HUES6 (cell line): ENCODE measurements around the gene FNDC3A.
"Not testable (repeated sequence)": the region's sequence is repeated elsewhere in the genome, so short reads cannot be mapped to it uniquely, and the experiment has no call there.

ENCODE experiments used
- H3K27ac ChIP-seq: 2 replicates; pipeline ENCODE4 v1.7.0; 2013; ENCODE audit warnings: low read depth, mild to moderate bottlenecking, low read length, inconsistent platforms
- H3K27me3 ChIP-seq: 2 replicates; pipeline ENCODE4 v1.6.1; 2013; ENCODE audit warnings: low read length; ENCODE audit not compliant: control insufficient read depth, insufficient read depth
- H3K36me3 ChIP-seq: 2 replicates; pipeline ENCODE4 v1.6.1; 2013; ENCODE audit warnings: low read length; ENCODE audit not compliant: control insufficient read depth, insufficient read depth
- H3K4me1 ChIP-seq: 2 replicates; pipeline ENCODE4 v1.6.1; 2013; ENCODE audit warnings: low read length; ENCODE audit not compliant: control insufficient read depth, insufficient read depth
- H3K4me3 ChIP-seq: 2 replicates; pipeline ENCODE4 v1.5.1; 2013; ENCODE audit warnings: low read depth, low read length
- H3K9ac ChIP-seq: one replicate; pipeline ENCODE4 v1.6.1; 2013; ENCODE audit warnings: mild to moderate bottlenecking, low read length
- H3K9me3 ChIP-seq: 2 replicates; pipeline ENCODE4 v1.6.1; 2013; ENCODE audit warnings: low read depth, low read length; ENCODE audit not compliant: control insufficient read depth, insufficient read depth

FNDC3A gene

DNA sequence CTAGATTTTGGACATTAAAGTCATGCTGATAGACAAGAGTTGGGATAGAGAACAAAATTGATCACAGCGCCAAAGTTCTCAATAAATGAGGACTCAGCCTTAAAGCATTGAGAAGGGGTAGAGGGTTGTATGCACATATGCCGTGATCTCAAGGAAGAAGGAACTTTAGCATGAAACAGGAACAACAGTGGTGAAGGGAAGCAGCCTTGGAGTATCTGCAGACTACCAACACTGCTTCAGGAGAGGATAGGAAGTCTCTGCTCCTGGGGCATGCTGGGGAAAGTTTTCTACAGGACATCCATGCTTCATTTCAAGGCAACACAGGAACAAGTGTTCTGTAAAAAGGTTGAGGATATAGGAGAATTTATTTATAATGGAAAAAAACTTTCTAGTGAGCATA lies 132.5 kb downstream of the FNDC3A start:
- peaks cover 5% of the 10 kb centered on the region; the same call in 1 of the 2 replicates for H3K4me1 ChIP-seq
- no peaks in the 10 kb centered on the region for H3K27me3 ChIP-seq
- no peak overlapping the region for H3K9ac ChIP-seq
- no peaks in the 10 kb centered on the region for H3K36me3 ChIP-seq
- no peak overlapping the region for H3K27ac ChIP-seq
- H3K4me3 ChIP-seq = no peak overlapping the region
- H3K9me3 ChIP-seq = no peaks in the 10 kb centered on the region

DNA sequence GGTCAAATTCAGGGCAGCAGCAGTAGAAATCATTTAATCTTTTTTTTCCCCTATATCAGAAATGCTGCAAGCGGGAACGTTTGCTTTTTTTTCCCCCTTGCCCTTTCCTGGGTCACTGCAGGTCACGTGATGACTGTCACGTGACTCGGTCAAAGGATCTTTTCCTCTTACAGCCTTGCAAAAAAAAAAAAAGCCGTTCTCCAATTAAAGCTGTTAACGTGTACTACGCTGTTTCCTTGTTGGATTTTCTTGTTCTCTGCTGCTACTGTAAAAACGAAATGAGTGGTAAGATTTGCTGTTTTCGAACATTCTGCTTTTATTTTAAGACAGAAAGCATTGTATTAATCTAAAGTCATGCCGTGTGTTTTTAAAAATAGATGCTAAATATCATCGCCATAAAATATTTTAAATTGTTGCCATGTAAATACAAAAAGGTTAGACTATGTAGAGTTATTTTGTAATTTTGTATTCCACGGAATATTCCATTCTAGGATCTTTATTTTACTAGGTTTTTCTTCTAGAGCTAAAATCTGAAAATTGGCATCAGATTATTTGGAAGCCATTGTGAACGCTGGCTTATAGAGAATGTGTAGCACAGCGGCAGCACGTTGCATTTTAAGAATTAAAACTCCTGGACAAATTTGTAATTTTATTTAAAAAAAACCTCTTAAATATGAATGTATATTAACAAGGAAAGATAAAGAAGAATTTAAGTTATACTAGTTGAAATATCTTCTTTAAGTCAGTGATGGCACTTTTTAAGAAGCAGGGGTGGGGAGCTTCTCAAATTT lies 134.6 kb downstream of the FNDC3A start:
- H3K4me1 ChIP-seq = peaks cover 14% of the 10 kb centered on the region; the same call in 1 of the 2 replicates
- peak overlapping the region; percentile 95 for H3K4me3 ChIP-seq
- H3K27me3 ChIP-seq = no peaks in the 10 kb centered on the region
- no peaks in the 10 kb centered on the region for H3K9me3 ChIP-seq
- H3K36me3 ChIP-seq = peaks cover 3% of the 10 kb centered on the region
- peak overlapping the region; percentile 69 for H3K9ac ChIP-seq
- peak overlapping the region; percentile 77 for H3K27ac ChIP-seq

DNA sequence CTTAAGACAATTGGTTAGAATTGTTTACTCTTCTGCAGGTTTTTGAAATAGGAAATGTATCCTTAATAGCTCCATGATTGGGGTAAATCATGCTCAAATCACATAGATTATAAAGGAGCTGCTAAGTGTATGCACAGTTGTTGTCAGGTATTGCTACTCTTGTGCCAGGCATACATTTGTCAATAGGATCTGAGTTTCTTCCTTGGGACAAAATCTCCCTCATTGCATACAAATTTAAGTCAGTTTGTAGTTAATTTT lies 135.1 kb downstream of the FNDC3A start:
- H3K36me3 ChIP-seq = peaks cover 8% of the 10 kb centered on the region
- peak overlapping the region; percentile 95 for H3K4me3 ChIP-seq
- H3K9me3 ChIP-seq = no peaks in the 10 kb centered on the region
- H3K9ac ChIP-seq = no peak overlapping the region
- H3K27ac ChIP-seq = no peak overlapping the region
- no peaks in the 10 kb centered on the region for H3K27me3 ChIP-seq
- peaks cover 14% of the 10 kb centered on the region; the same call in 1 of the 2 replicates for H3K4me1 ChIP-seq

DNA sequence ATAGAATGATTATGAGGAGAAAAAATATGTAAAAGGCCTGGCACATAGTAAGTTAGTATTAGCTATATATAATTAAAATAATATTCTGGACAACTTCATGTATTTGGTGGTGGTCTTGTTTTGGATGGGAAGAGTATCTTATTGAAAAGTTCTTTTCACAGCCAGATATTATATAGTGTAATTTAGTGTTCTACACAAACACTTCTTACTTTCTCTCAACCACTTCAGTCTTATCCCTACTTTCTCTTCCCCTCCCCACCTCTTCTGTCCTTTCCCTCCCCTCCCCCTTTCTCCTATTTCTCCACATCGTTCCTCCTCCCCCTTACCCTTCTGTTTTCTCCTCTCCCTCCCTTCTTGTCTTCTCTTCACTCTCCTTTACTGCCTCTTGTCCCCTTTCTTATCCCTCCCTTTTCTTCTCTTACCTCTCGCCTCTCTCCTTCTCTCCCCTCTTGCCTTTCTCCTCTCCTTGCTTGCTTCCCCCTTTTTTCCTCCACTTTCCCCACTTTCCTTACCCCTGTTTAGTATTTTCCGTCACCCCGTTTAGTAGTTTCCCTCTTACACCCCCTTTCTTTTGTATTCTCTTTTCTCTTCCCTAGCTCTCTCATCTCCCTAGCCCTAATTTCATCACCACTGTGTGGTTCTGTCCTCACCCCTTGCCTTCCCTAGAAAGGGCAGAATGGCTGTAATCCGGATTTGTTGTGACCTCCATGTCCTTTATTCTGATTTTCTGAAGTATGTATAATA lies 137.2 kb downstream of the FNDC3A start:
- Histone ChIP-seq H3K27ac (peak overlapping the region; percentile 85), H3K4me3 (peak overlapping the region; percentile 51), H3K4me1 (peaks cover 14% of the 10 kb centered on the region; the same call in 1 of the 2 replicates), H3K9ac (peak overlapping the region; percentile 68), H3K9me3 (no peaks in the 10 kb centered on the region), H3K36me3 (peaks cover 26% of the 10 kb centered on the region), H3K27me3 (no peaks in the 10 kb centered on the region)

DNA sequence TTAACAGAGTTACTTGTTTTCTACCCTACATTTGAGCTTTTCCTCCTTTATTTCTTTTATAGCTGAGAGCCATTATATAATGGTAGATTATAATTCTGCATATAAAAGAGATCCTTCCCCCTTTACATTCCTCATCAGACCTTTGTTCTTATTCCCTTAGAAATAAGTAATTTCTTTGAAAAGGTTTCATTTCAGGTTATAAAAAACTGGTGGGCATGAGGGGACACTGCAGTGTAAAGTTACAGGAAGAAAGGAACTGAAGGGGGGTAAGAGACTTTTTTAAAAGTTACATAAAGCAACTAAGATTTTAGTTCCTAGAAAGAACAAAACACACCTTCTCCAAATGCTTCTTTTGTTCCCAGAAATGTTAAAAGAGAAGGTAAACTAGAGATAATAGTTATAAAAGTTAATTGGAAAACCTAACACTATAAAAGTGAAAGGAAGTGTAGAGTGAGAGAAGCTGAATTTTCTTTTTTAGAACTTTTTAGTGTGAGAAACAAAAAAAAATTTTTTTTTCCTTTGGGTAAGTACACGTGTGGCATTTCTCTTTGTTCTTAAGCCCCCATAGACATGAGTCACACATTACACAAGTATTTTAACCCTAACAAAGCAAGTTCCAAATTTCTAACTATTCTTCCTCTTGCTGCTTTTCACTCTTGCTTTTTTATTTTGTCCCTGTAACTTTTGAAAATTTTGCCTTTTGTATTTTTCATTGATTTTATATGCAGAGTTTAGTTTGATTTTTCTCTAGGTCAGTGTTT lies 138.0 kb downstream of the FNDC3A start:
- Histone ChIP-seq H3K4me1 (peaks cover 14% of the 10 kb centered on the region), H3K27me3 (no peaks in the 10 kb centered on the region), H3K9me3 (no peaks in the 10 kb centered on the region), H3K9ac (peak overlapping the region; percentile 68), H3K36me3 (peaks cover 33% of the 10 kb centered on the region), H3K4me3 (peak overlapping the region; percentile 51), H3K27ac (peak overlapping the region; percentile 85)

DNA sequence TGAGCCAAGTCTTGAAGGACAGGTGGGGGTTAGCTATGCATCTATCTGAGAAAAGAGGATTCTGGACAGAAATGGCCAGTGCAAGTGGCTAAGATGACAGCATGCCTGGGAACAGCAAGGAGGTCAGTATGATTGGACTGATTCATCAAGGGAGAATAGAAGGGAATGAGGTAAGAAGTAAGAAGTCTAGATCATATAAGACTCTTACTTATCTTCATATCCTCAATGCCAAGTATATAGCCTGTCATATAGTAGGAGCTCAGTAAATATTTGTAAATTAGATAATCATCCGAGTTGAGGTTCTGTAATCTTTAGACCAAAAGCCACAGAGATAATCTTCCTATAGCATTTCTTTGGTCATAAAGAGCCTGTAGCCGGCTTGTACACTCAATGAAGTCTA lies 141.2 kb downstream of the FNDC3A start:
- Histone ChIP-seq H3K4me3 (no peak overlapping the region), H3K9me3 (no peaks in the 10 kb centered on the region), H3K27ac (no peak overlapping the region), H3K36me3 (peaks cover 45% of the 10 kb centered on the region), H3K4me1 (peaks cover 14% of the 10 kb centered on the region), H3K9ac (no peak overlapping the region), H3K27me3 (no peaks in the 10 kb centered on the region)

DNA sequence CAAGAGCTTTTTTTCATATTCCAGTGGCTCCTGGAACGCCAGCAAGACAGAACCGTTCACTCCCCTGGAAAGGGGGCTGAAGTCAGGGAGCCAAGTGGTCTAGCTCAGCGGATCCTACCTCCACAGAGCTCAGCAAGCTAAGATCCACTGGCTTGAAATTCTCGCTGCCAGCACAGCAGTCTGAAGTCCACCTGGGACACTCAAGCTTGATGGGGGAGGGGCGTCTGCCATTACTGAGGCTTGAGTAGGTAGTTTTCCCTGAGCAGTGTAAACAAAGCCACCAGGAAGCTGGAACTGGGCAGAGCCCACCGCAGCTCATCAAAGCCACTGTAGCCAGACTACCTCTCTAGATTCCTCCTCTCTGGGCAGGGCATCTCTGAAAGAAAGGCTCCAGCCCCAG lies 142.7 kb downstream of the FNDC3A start:
- not testable (repeated sequence) for H3K27me3 ChIP-seq, H3K9me3 ChIP-seq, H3K9ac ChIP-seq, H3K4me3 ChIP-seq, H3K4me1 ChIP-seq, H3K27ac ChIP-seq
- peaks cover 45% of the 10 kb centered on the region for H3K36me3 ChIP-seq

DNA sequence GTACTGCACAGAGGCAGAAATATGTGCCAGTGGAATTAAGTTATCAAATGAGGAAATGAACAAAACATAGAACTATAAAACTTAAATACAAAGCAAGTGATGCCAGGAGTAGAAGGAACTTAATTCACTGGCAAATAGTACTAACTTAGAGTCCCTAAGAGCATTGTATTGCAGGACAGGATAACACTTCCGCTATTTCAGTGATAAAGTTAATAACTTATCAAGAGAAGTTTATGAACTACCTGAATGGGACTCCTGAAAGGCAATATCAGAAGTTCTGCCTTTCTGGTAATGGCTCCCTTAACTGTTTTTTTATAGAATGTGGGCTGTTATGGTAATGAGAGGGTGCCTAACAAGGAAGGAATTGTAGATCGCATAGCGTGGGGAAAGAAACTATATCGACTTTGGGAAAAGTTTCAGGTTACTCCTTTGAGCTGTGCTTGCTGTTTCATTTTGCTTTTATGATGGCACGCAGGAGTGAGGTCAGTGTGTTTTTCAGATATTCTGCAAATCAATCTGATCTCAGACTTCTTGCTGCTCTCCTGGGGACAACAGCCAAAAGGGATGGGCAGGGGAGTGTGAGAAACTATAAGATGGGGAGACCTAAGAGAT lies 149.1 kb downstream of the FNDC3A start:
- Histone ChIP-seq H3K4me3 (no peak overlapping the region), H3K9me3 (no peaks in the 10 kb centered on the region), H3K27me3 (no peaks in the 10 kb centered on the region), H3K4me1 (peaks cover 10% of the 10 kb centered on the region; the same call in 1 of the 2 replicates), H3K27ac (no peak overlapping the region), H3K9ac (no peak overlapping the region), H3K36me3 (peaks cover 4% of the 10 kb centered on the region)

DNA sequence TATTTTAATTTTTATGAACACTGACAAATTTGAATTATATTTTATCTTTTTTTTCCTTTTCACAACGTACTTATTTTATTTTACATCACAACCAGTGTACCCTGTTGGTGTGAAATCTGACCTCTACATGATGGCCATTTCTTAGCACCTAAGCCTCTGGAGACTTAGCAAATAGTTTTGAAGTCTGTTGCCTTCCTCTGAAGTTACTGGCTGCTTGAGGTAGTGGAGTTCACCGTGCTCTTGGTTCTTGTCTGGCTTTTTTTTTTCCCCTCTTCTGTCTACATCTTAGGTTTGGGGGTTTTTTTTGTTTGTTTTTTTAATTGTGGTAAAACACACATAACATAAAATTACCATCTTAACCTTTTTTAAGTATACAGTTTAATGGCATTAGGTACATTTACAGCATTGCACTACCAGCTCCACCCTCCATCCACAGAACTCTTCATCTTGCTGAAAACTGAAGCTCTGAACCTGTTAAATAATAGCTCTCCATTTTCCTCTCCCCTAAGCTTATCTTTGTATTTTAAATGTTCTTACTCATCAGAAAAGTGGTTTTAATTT lies 150.3 kb downstream of the FNDC3A start:
- H3K27ac ChIP-seq = no peak overlapping the region
- H3K36me3 ChIP-seq = peaks cover 6% of the 10 kb centered on the region
- H3K4me3 ChIP-seq = no peak overlapping the region
- no peaks in the 10 kb centered on the region for H3K27me3 ChIP-seq
- H3K9me3 ChIP-seq = no peaks in the 10 kb centered on the region
- H3K4me1 ChIP-seq = peaks cover 10% of the 10 kb centered on the region; the same call in 1 of the 2 replicates
- no peak overlapping the region for H3K9ac ChIP-seq

DNA sequence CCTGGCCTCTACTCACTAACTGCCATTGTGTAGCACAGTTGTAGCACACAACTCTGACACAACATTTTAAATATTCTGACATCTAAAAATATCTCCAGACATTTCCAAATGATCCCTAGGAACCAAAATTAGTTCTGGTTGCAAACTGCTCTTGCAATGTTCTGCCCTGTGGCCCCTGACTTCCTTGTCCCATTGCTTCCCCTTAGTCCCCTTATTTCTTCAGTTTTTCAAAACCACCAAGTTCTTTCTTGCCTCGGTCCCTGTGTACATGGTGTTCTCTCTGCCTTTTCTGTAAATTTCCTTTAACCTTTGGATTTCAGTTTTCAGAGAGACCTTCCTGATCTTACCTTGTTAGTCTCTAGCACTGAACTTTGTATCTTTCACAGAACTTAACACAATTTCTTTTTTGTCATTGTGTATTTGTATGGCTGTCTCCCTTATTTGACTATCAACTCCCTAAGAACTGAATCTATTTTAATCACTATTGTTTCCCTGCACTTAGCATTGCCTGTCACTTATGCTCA lies 156.8 kb downstream of the FNDC3A start:
- Histone ChIP-seq H3K9ac (no peak overlapping the region), H3K4me1 (peaks cover 6% of the 10 kb centered on the region; the same call in 1 of the 2 replicates), H3K36me3 (peaks cover 54% of the 10 kb centered on the region), H3K27ac (no peak overlapping the region), H3K4me3 (no peak overlapping the region), H3K9me3 (no peaks in the 10 kb centered on the region), H3K27me3 (no peaks in the 10 kb centered on the region)
